Measurements from ENCODE around the gene PLLP.

GRCh38 chr16:57271867-57272495 lies 12.5 kb downstream of the PLLP start:
- TF ChIP-seq CTCF (IDR thresholded peaks at IDR 0.05) (no peak), POLR2AphosphoS5 (IDR thresholded peaks at IDR 0.05) (no peak), POLR2A (IDR thresholded peaks at IDR 0.05) (no peak)

Data from prostate gland (tissue), 2 donors.